Activated B cell treated with CpG ODN at 0.5 μM for 24 hours (primary cell): Measurements from ENCODE around the gene ZNF674. TPM values are rescaled to one million over a fixed set of nuclear protein-coding genes. Genes with fewer than 3 reads are reported as not detected.
"Not testable (repeated sequence)": the region's sequence is repeated elsewhere in the genome, so short reads cannot be mapped to it uniquely, and the experiment has no call there.

ENCODE experiments used
- ATAC-seq: fragments of 200-7000 bp; cut with Tn5 transposase; one replicate; pipeline ENCODE4 v1.10.0; 2021; ENCODE audit warnings: low read depth, mild to moderate bottlenecking, moderate library complexity
- CTCF ChIA-PET: fragments of 350-600 bp; sonication (Branson Sonifier 250); formaldehyde crosslinking; loops from one replicate; lab custom pipeline; 2021; ENCODE audit warnings: antibody characterized with exemption; lab: Charles Lee
- POLR2A ChIA-PET: fragments of 350-600 bp; sonication (Branson Sonifier 250); formaldehyde crosslinking; loops from one replicate; lab custom pipeline; 2021; ENCODE audit warnings: antibody characterized with exemption; lab: Charles Lee
- DNase-seq: peaks from one replicate; pipeline ENCODE4 v3.0.0; 2022
- H3K27ac Mint-ChIP-seq: one replicate; pipeline ENCODE4 v1.8.0; 2020; ENCODE audit warnings: mixed read lengths
- H3K27me3 Mint-ChIP-seq: one replicate; pipeline ENCODE4 v1.8.0; 2021; ENCODE audit warnings: mixed read lengths
- H3K36me3 Mint-ChIP-seq: one replicate; pipeline ENCODE4 v1.8.0; 2021; ENCODE audit warnings: low read depth, mixed read lengths
- H3K4me1 Mint-ChIP-seq: one replicate; pipeline ENCODE4 v1.8.0; 2021; ENCODE audit warnings: mixed read lengths
- H3K4me3 Mint-ChIP-seq: one replicate; pipeline ENCODE4 v1.8.0; 2020; ENCODE audit warnings: mild to moderate bottlenecking, mixed read lengths
- H3K9me3 Mint-ChIP-seq: one replicate; pipeline ENCODE4 v1.8.0; 2020; ENCODE audit warnings: mixed read lengths
- intact Hi-C: fragments of 100-400 bp; cut with micrococcal nuclease; formaldehyde crosslinking; loops from one replicate; pipeline ENCODE4 v1.15.1; 2024
- total RNA-seq: library from RNA; stranded (reverse); gene quantifications from 2 replicates; pipeline ENCODE4 v1.2.3, GENCODE V29; 2022
- TF ChIP-seq, protein P1 (sequence below): fragments of 200-600 bp; IDR thresholded peaks from one replicate; pipeline ENCODE4 v1.8.0; 2022; ENCODE audit warnings: antibody characterized with exemption, mild to moderate bottlenecking

ZNF674 gene
- total RNA-seq, 1 donor from 2014 or later, result 1.6 TPM

- TF ChIP-seq, protein P1, sequence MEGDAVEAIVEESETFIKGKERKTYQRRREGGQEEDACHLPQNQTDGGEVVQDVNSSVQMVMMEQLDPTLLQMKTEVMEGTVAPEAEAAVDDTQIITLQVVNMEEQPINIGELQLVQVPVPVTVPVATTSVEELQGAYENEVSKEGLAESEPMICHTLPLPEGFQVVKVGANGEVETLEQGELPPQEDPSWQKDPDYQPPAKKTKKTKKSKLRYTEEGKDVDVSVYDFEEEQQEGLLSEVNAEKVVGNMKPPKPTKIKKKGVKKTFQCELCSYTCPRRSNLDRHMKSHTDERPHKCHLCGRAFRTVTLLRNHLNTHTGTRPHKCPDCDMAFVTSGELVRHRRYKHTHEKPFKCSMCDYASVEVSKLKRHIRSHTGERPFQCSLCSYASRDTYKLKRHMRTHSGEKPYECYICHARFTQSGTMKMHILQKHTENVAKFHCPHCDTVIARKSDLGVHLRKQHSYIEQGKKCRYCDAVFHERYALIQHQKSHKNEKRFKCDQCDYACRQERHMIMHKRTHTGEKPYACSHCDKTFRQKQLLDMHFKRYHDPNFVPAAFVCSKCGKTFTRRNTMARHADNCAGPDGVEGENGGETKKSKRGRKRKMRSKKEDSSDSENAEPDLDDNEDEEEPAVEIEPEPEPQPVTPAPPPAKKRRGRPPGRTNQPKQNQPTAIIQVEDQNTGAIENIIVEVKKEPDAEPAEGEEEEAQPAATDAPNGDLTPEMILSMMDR, result no peak
- Mint-ChIP-seq H3K27me3 (no peaks in the 10 kb centered on the region), H3K4me3 (no peak overlapping the region), H3K27ac (no peak overlapping the region), H3K36me3 (peaks cover 16% of the 10 kb centered on the region), H3K9me3 (no peaks in the 10 kb centered on the region), H3K4me1 (peaks cover 30% of the 10 kb centered on the region)
- ATAC-seq (no peak), DNase-seq (no peak)
- ChIA-PET CTCF (no interaction called here), POLR2A (no interaction called here)
- intact Hi-C loops, result no loop called here
Measured at GRCh38 chrX:46547857-46548256, 2.6 kb upstream of the ZNF674 start.

DNA sequence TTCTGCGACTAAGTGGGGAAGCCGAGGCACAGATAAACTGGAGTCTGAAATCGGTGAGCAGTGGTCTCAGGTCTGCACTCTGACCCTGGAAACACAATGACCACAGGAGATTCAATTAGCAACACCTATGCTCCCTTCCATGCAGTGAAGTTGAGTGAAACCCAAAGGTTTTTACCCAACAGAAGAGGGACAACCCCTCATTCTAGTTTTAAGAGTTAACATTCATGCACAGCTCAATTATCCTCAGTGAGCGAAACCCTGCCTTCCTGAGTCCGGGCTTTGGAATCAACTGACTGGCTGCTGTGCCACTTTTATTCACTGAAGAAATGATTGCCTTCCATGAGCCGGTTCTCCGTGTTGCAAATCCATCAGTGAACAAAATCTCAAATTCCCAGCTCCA, 694 bp downstream of the ZNF674 start:
- peaks cover 30% of the 10 kb centered on the region for H3K4me1 Mint-ChIP-seq
- H3K4me3 Mint-ChIP-seq, result peak overlapping the region; percentile 93
- ATAC-seq, intact Hi-C loops, H3K27me3 Mint-ChIP-seq, DNase-seq, CTCF ChIA-PET, H3K9me3 Mint-ChIP-seq: not testable (repeated sequence)
- peaks cover 15% of the 10 kb centered on the region for H3K36me3 Mint-ChIP-seq
- POLR2A ChIA-PET, result interaction anchor here (1.2 kb wide), 1 partner anchor 28 kb away, joined by 7 read pairs; no protein-coding TSS in a partner anchor
- H3K27ac Mint-ChIP-seq, result peak overlapping the region; percentile 94

DNA sequence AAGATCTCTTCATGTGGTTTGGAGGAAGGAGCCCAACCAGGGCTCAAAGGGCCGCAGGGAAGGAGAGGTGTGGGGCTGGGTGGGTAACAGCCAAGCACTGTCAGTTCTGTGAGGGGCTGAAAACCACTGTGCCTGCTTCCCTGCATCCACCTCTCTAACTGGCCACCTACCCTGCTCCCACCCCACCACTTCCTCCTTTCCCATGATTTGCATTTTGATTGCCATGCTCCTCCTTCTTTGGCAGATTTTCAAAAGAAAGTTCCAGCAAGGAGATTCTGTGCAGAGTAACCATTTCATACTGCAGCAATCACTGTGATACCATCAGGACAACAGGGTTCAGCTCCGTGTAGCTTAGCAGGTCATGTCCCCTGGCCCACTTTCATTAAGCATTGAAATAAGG, 1.8 kb downstream of the ZNF674 start:
- CTCF ChIA-PET, result no interaction called here
- no peaks in the 10 kb centered on the region for H3K27me3 Mint-ChIP-seq
- POLR2A ChIA-PET, result no interaction called here
- TF ChIP-seq, protein P1, result no peak
- intact Hi-C loops, result no loop called here
- peaks cover 10% of the 10 kb centered on the region for H3K36me3 Mint-ChIP-seq
- no peak overlapping the region for H3K4me3 Mint-ChIP-seq
- DNase-seq (no peak), ATAC-seq (no peak)
- H3K27ac Mint-ChIP-seq, result no peak overlapping the region
- H3K4me1 Mint-ChIP-seq, result peaks cover 30% of the 10 kb centered on the region
- no peaks in the 10 kb centered on the region for H3K9me3 Mint-ChIP-seq

DNA sequence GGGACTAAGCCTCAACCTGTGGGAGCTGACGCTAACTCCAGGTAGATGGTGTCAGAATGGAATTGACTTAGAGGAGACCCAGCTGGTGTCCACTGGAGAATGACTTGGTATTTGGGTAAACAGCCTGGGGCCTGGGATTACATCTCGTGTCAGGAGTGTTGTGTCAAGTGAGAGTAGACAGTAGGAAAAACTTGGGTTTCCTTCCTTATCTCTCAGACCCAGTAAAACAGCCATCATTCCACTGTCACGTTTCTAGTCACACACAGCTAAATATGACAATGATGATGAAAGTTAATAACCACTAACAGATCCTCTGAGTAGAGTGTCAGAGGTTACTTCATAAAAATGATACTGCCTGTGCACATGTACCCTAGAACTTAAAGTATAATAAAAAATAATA, 13.8 kb downstream of the ZNF674 start:
- ATAC-seq (no peak), DNase-seq (no peak)
- intact Hi-C loops, result no loop called here
- ChIA-PET CTCF (no interaction called here), POLR2A (no interaction called here)
- Mint-ChIP-seq H3K27me3 (no peaks in the 10 kb centered on the region), H3K4me1 (peaks cover 1% of the 10 kb centered on the region), H3K36me3 (no peaks in the 10 kb centered on the region), H3K27ac (no peak overlapping the region), H3K4me3 (no peak overlapping the region), H3K9me3 (no peaks in the 10 kb centered on the region)
- TF ChIP-seq, protein P1, result no peak

GRCh38 chrX:46530404-46530908, 14.8 kb downstream of the ZNF674 start:
- ATAC-seq, H3K27ac Mint-ChIP-seq, CTCF ChIA-PET, H3K4me3 Mint-ChIP-seq, H3K9me3 Mint-ChIP-seq, POLR2A ChIA-PET, intact Hi-C loops, H3K36me3 Mint-ChIP-seq, DNase-seq, H3K4me1 Mint-ChIP-seq, H3K27me3 Mint-ChIP-seq: not testable (repeated sequence)

- CTCF ChIA-PET, H3K27ac Mint-ChIP-seq, H3K4me1 Mint-ChIP-seq, POLR2A ChIA-PET, H3K4me3 Mint-ChIP-seq, ATAC-seq, H3K27me3 Mint-ChIP-seq, intact Hi-C loops, H3K9me3 Mint-ChIP-seq, H3K36me3 Mint-ChIP-seq, DNase-seq: not testable (repeated sequence)
Measured at GRCh38 chrX:46529740-46530403, 15.3 kb downstream of the ZNF674 start.

GRCh38 chrX:46528640-46529039, 16.6 kb downstream of the ZNF674 start:
- ATAC-seq, POLR2A ChIA-PET, H3K27me3 Mint-ChIP-seq, CTCF ChIA-PET, H3K27ac Mint-ChIP-seq, intact Hi-C loops, H3K9me3 Mint-ChIP-seq, DNase-seq, H3K4me3 Mint-ChIP-seq, H3K36me3 Mint-ChIP-seq, H3K4me1 Mint-ChIP-seq: not testable (repeated sequence)
